GM19238 (cell line): ENCODE results near the gene RASSF6.
"Not testable (repeated sequence)": the region's sequence is repeated elsewhere in the genome, so short reads cannot be mapped to it uniquely, and the experiment has no call there.

Experiments used
- DNase-seq: peaks from one replicate; pipeline ENCODE4 v3.0.0; 2011; ENCODE audit warnings: low spot score; ENCODE audit not compliant: insufficient read length

Gene RASSF6

GRCh38 chr4:73577371-73577770, 42.9 kb downstream of the RASSF6 start:
- DNase-seq, result no peak

DNA sequence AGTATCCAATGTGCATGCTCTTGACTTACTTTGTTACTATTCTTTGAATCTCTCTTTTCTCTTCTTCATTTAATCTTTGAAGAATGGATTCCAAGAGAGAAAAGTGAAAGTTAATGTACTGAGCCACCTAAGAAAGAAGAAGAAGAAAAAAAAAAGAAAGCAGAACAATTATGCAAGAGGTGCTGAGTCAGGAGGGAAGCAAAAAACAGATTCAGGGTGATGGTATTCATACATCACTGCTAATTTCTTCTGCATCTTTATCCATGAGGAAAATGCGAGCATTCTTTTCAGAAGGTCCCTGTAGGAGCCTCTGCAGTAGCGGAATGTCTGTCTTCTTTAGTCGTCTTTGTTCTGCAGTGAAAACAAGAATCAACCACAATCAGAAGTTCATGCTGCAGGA, 43.9 kb downstream of the RASSF6 start:
- DNase-seq, result no peak

GRCh38 chr4:73575660-73576059, 44.6 kb downstream of the RASSF6 start:
- no peak for DNase-seq

DNA sequence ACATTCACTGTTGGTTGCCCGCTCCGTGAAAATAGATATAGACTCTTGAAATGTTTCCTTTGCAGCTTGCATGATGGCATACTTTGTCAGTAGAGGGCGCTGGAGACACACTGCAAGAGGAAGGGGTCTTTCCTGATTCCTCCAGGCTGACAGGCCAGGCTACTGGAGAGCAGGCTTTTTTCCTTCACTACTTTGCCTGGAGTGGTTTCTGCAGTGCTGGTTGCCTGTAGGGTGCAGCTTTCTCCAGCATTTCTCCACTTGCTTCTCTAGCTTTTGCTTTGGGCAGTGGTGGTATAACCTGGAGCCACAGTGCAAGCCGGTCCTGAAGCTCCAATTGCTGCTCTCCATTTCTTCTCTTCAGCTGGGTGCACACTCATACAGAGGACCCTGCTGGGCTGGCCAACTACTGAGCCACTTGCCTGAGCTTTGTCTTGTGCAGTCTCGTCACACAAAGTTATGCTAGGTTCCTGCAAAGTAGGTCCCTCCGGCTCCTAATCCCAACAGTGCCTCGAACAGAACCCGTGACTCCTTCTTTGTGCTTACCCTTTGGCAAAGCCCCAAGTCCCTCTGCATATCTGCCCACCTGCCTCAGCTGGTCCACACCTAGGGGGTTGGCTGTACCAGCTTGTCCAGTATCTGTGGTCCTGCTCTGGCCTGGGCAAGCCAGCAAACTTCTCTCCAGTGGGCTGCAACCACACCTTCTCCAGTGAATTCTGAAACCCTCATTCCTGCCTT, 46.3 kb downstream of the RASSF6 start:
- DNase-seq, result no peak

DNA sequence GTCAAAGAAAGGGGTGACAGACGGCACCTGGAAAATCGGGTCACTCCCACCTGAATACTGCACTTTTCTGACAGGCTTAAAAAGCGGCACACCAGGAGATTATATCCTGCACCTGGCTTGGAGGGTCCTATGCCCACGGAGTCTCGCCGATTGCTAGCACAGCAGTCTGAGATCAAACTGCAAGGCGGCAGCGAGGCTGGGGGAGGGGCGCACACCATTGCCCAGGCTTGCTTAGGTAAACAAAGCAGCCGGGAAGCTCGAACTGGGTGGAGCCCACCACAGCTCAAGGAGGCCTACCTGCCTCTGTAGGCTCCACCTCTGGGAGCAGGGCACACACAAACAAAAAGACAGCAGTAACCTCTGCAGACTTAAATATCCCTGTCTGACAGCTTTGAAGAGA, 69.4 kb downstream of the RASSF6 start:
- not testable (repeated sequence) for DNase-seq

DNA sequence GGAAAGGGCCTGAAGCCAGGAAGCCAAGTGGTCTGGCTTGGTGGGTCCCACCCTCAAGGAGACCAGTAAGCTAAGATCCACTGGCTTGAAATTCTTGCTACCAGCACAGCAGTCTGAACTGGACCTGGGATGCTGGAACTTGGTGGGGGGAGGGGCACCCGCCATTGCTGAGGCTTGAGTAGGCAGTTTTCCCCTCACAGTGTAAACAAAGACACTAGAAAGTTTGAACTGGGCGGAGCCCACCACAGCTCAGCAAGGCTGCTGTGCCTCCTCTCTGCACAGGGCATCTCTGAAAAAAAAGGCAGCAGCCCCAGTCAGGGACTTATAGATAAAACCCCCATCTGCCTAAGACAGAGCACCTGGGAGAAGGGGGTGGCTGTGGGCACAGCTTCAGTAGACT, 75.6 kb downstream of the RASSF6 start:
- DNase-seq, result no peak

DNA sequence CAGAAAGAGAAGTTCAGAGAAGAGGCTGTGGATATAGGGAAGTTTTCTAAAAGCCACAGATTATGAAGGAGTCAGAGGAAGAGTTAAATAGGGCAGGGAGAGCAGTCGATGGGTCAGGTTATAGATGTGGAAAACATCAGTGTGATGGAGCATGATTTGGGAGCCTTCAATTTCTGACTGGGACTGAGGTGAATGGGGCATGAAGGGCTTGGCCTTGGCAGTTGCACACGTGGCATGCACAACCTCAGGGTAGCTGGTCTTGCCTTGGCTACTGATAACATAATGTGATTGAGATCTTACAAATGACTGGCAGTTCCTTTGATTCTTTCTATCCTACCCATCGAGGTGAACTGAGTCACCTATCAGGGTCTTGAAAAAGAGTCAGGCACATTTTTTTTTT, 79.0 kb downstream of the RASSF6 start:
- no peak for DNase-seq

DNA sequence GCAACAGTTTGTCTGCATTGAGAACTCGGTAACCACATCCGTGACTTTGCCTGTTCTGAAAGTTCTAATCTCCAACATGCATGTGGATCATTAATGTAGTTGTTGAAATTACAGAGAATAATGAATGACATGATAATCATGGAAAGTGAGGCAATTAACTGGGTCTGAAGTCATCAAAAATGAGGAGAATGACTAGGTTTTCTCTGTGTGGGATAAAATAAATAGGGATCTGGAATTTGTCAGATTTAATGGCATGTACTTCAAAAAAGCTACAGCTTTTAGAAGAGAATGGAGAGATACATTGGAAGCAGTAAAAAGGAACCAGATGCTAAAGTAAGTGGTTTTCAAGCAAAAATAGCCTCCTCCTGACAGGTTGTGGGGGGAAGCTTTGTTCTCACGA, 79.4 kb downstream of the RASSF6 start:
- DNase-seq, result no peak

DNA sequence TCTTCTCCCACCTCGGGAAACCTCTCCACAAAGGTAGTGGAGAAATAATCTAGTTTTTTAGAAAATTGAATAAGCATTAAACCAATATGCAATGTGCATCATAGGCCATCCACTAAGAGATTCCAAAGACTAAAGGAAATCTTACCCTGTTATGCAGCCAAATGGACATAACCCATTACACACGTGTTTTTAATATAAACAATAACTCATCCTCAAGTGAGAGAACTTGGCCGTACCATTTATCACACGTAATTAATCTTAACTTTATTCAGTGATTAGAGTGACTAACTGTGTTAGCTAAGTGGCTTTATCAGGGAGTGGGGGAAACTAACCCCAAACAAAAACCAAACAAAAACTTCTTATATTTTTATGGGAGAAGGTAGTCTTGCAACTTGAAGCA, 80.8 kb downstream of the RASSF6 start:
- DNase-seq, result no peak

DNA sequence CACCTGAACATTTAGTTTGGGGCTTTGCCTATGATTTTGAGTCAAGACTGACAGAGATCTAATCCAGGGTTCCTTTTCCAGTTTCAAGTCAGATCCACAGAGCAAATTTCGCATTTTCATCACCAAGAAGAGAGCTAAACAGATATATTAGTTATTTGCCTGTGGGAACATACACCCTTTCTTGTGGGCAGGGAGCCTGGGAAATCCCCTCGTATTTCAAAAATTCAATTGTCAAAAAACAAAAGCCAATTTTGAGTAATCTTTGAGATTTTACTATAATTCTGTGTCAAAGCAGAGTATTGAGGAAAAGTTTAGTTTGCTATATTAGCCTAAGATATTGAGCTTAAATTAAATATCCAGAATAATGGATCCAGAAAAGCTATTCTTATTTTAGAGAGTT, 82.1 kb downstream of the RASSF6 start:
- DNase-seq, result no peak

- DNase-seq, result no peak
Measured at GRCh38 chr4:73533515-73534422, 86.5 kb downstream of the RASSF6 start.

DNA sequence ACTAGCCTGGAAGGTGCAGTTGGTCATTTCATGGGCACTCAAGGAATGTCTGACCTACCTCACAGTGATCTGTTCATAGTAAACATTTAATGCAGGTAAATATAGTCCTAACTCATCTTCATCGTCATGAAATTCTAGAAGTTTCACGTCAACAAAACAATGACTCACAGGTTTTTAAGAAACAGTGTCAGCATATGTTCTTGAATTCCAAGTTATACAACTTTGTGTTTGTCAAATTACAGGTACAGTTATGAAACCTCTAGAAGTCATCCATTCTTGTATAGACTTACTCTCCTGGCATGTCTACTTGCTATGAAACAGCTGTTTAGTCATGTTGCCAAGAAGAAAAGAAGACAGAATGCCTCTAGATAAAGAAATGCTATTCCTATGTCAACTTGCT, 92.1 kb downstream of the RASSF6 start:
- DNase-seq, result no peak

DNA sequence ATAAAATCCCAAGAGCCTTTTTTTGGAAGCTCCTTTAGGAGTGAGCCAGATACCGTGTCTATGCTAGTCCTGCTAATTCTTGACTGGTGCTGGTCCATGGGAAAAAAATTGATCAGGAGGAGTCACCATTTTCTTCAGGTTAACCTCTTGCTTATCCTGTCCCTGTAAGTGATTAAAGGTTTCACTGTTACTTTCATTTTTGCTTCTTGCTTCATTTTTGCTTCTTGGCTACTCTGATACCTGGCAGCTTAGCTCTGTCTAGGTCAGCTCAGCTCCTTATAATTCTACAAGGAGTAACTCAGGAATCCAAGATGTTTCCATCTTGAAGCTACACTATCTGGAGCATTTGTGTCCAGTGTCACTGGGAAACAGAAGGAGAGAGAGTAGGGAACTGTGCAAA, 93.0 kb downstream of the RASSF6 start:
- no peak for DNase-seq

GRCh38 chr4:73525611-73526010, 94.6 kb downstream of the RASSF6 start:
- DNase-seq, result no peak

GRCh38 chr4:73523126-73523525, 97.1 kb downstream of the RASSF6 start:
- no peak for DNase-seq
